Liver (tissue), 9 donors: ENCODE measurements around the gene INPP4B. TPM values are rescaled to one million over a fixed set of nuclear protein-coding genes. Genes with fewer than 3 reads are reported as not detected.

Source experiments
- DNase-seq: peaks from one replicate; pipeline ENCODE4 v3.0.0-alpha.2; 2017; ENCODE audit warnings: low spot score
- H3K27ac ChIP-seq, 2 donors: one replicate each; pipeline ENCODE4 v1.7.0; 2013; ENCODE audit warnings: inconsistent platforms in 2 of 2, low read length in 2 of 2, control low read depth in 1 of 2, low read depth in 1 of 2, mild to moderate bottlenecking in 1 of 2
- H3K27me3 ChIP-seq, 4 donors: one replicate each; pipeline versions ENCODE4 v1.6.1 to v1.7.0; 2013; ENCODE audit warnings: low read length in 3 of 4, inconsistent platforms in 1 of 4, mild to moderate bottlenecking in 1 of 4, moderate library complexity in 1 of 4; ENCODE audit not compliant: control insufficient read depth in 4 of 4, insufficient read depth in 4 of 4
- H3K36me3 ChIP-seq, 4 donors: one replicate each; pipeline versions ENCODE4 v1.6.1 to v1.7.0; 2013; ENCODE audit warnings: low read length in 3 of 4, mild to moderate bottlenecking in 3 of 4, low read depth in 1 of 4, moderate library complexity in 1 of 4; ENCODE audit not compliant: control insufficient read depth in 4 of 4, insufficient read depth in 3 of 4
- H3K4me1 ChIP-seq, 4 donors: one replicate each; pipeline versions ENCODE4 v1.6.1 to v1.7.0; 2013; ENCODE audit warnings: low read length in 3 of 4, mild to moderate bottlenecking in 3 of 4, moderate library complexity in 1 of 4; ENCODE audit not compliant: control insufficient read depth in 4 of 4, insufficient read depth in 4 of 4
- H3K4me3 ChIP-seq, 3 donors: one replicate each; pipeline versions ENCODE4 v1.6.1 to v1.7.0; 2013; ENCODE audit warnings: low read length in 3 of 3, control low read depth in 1 of 3, low read depth in 1 of 3, mild to moderate bottlenecking in 1 of 3
- H3K9ac ChIP-seq, 2 donors: one replicate each; pipeline ENCODE4 v1.7.0; 2013; ENCODE audit warnings: low read length in 2 of 2, mild to moderate bottlenecking in 2 of 2, moderate library complexity in 2 of 2, control low read depth in 1 of 2, low read depth in 1 of 2
- H3K9me3 ChIP-seq, 4 donors: one replicate each; pipeline versions ENCODE4 v1.6.1 to v1.7.0; 2013; ENCODE audit warnings: low read length in 3 of 4; ENCODE audit not compliant: control insufficient read depth in 4 of 4
- CTCF ChIP-seq: fragments of 150-350 bp; IDR thresholded peaks from 2 replicates; pipeline ENCODE4 v1.5.1; 2017; ENCODE audit warnings: improper control_type of control experiment, low read depth, low read length; ENCODE audit not compliant: missing input control
- EGR1 ChIP-seq, 2 donors: IDR thresholded peaks; 2 replicates each; pipeline ENCODE4 v1.6.1; 2016 to 2018; ENCODE audit warnings: antibody characterized with exemption in 2 of 2, low read depth in 2 of 2
- FOXA1 ChIP-seq: IDR thresholded peaks from 2 replicates; pipeline ENCODE4 v1.6.1; 2016; ENCODE audit warnings: antibody characterized with exemption
- FOXA2 ChIP-seq: IDR thresholded peaks from 2 replicates; pipeline ENCODE4 v1.6.1; 2016; ENCODE audit warnings: antibody characterized with exemption
- HNF4A ChIP-seq, 2 donors: conservative IDR thresholded peaks; 2 replicates each; pipeline ENCODE4 v1.6.1; 2016; ENCODE audit warnings: antibody characterized with exemption in 2 of 2, mild to moderate bottlenecking in 2 of 2
- HNF4G ChIP-seq: IDR thresholded peaks from 2 replicates; pipeline ENCODE4 v1.6.1; 2016; ENCODE audit warnings: antibody characterized with exemption
- JUND ChIP-seq, 2 donors: IDR thresholded peaks; 2 replicates each; pipeline ENCODE4 v1.6.1; 2016; ENCODE audit warnings: antibody characterized with exemption in 2 of 2
- NR2F2 ChIP-seq: IDR thresholded peaks from 2 replicates; pipeline ENCODE4 v1.6.1; 2016; ENCODE audit warnings: antibody characterized with exemption
- RAD21 ChIP-seq, 2 donors: IDR thresholded peaks; 2 replicates each; pipeline ENCODE4 v1.6.1; 2016; ENCODE audit warnings: antibody characterized with exemption in 2 of 2, mild to moderate bottlenecking in 2 of 2
- RXRA ChIP-seq, 2 donors: IDR thresholded peaks; 2 replicates each; pipeline ENCODE4 v1.6.1; 2017 to 2018; ENCODE audit warnings: antibody characterized with exemption in 2 of 2, mild to moderate bottlenecking in 1 of 2
- SP1 ChIP-seq: IDR thresholded peaks from 2 replicates; pipeline ENCODE4 v1.6.1; 2018; ENCODE audit warnings: antibody characterized with exemption, mild to moderate bottlenecking
- TAF1 ChIP-seq: conservative IDR thresholded peaks from 2 replicates; pipeline ENCODE4 v1.6.1; 2016; ENCODE audit warnings: antibody characterized with exemption, mild to moderate bottlenecking
- YY1 ChIP-seq: IDR thresholded peaks from 2 replicates; pipeline ENCODE4 v1.6.1; 2016; ENCODE audit warnings: antibody characterized with exemption, mild to moderate bottlenecking
- ZBTB33 ChIP-seq: IDR thresholded peaks from 2 replicates; pipeline ENCODE4 v1.6.1; 2016; ENCODE audit warnings: antibody characterized with exemption
- WGBS: extraction: QIAGEN DNeasy Blood & Tissue Kit; methylation state at CpG from one replicate; pipeline ENCODE4 v1.1.7; 2013; 5-methylcytosine and 5-hydroxymethylcytosine counted together
- polyA plus RNA-seq, 2 donors: library from polyadenylated mRNA; stranded (reverse) in 1 of 2; unstranded in 1 of 2; fragments of 200-250 nt in 1 of 2; fragments of >200 nt in 1 of 2; fragmentation: Nextera tagmentation in 1 of 2; extraction: Ambion mirVana in 1 of 2; gene quantifications; one replicate each; pipeline versions ENCODE4 v1.2.1 to v1.2.3, GENCODE V29; 2013 to 2015
- total RNA-seq, 2 donors: library from RNA; depleted of rRNA; stranded (reverse); fragments of >200 nt; gene quantifications; one replicate each; pipeline ENCODE4 v1.2.3, GENCODE V29; 2014
- TF ChIP-seq, protein P1 (sequence below): IDR thresholded peaks from 2 replicates; pipeline ENCODE4 v1.6.1; 2016; ENCODE audit warnings: antibody characterized with exemption
- TF ChIP-seq, protein P2 (sequence below): IDR thresholded peaks from 2 replicates; pipeline ENCODE4 v1.6.1; 2016; ENCODE audit warnings: antibody characterized with exemption, mild to moderate bottlenecking
- TF ChIP-seq, protein P3 (sequence below): IDR thresholded peaks from 2 replicates; pipeline ENCODE4 v1.6.1; 2016; ENCODE audit warnings: antibody characterized with exemption
- donor health status: healthy.
- donor health status: healthy.
- donor health status: healthy.
- donor health status: healthy.
- donor health status: healthy.

Gene INPP4B
- total and polyA plus RNA-seq, 4 donors: 0.43 to 2.8 (median 1.6) TPM

DNA sequence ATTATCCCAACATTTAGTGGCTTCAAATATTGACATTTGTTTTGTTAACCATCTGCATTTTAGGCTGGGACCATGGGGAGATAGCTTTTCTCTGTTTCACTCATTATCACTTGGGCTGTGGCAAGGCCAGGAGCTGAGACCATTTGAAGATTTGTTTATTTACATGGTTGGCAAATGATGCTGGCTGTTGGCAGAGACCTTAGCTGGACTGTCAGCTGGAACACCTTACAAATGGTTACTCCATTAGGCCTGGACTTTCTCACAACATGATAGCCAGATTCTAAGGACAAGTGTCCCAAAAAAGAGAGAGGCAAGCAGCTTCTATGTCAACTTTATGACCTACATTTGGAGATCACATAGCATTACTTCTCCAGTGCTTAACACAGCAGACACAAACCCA is 130.4 kb downstream of the INPP4B start:
- H3K9me3 ChIP-seq: no peaks in the 10 kb centered on the region
- no peak for TF ChIP-seq EGR1 (IDR thresholded peaks at IDR 0.05; ENCODE audit: low read depth in 2 of 2)
- no peak for TF ChIP-seq NR2F2
- TF ChIP-seq RAD21 (IDR thresholded peaks at IDR 0.05): no peak
- no peak for TF ChIP-seq YY1
- no peak for TF ChIP-seq HNF4G
- TF ChIP-seq, protein P1, sequence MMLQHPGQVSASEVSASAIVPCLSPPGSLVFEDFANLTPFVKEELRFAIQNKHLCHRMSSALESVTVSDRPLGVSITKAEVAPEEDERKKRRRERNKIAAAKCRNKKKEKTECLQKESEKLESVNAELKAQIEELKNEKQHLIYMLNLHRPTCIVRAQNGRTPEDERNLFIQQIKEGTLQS: no peak
- TF ChIP-seq FOXA2: no peak
- no peak for TF ChIP-seq HNF4A (conservative IDR thresholded peaks at IDR 0.05)
- no peak for TF ChIP-seq ZBTB33
- TF ChIP-seq RXRA (IDR thresholded peaks at IDR 0.05): no peak
- TF ChIP-seq FOXA1: no peak
- no peak for TF ChIP-seq TAF1
- TF ChIP-seq JUND (IDR thresholded peaks at IDR 0.05): no peak
- TF ChIP-seq, protein P2, sequence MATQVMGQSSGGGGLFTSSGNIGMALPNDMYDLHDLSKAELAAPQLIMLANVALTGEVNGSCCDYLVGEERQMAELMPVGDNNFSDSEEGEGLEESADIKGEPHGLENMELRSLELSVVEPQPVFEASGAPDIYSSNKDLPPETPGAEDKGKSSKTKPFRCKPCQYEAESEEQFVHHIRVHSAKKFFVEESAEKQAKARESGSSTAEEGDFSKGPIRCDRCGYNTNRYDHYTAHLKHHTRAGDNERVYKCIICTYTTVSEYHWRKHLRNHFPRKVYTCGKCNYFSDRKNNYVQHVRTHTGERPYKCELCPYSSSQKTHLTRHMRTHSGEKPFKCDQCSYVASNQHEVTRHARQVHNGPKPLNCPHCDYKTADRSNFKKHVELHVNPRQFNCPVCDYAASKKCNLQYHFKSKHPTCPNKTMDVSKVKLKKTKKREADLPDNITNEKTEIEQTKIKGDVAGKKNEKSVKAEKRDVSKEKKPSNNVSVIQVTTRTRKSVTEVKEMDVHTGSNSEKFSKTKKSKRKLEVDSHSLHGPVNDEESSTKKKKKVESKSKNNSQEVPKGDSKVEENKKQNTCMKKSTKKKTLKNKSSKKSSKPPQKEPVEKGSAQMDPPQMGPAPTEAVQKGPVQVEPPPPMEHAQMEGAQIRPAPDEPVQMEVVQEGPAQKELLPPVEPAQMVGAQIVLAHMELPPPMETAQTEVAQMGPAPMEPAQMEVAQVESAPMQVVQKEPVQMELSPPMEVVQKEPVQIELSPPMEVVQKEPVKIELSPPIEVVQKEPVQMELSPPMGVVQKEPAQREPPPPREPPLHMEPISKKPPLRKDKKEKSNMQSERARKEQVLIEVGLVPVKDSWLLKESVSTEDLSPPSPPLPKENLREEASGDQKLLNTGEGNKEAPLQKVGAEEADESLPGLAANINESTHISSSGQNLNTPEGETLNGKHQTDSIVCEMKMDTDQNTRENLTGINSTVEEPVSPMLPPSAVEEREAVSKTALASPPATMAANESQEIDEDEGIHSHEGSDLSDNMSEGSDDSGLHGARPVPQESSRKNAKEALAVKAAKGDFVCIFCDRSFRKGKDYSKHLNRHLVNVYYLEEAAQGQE: no peak
- H3K27ac ChIP-seq: no peak overlapping the region
- no peak for DNase-seq
- H3K27me3 ChIP-seq: no peaks in the 10 kb centered on the region
- no peak overlapping the region for H3K9ac ChIP-seq
- peaks cover 0 to 2% (median 0%) of the 10 kb centered on the region in 4 donors for H3K4me1 ChIP-seq
- H3K36me3 ChIP-seq: no peaks in the 10 kb centered on the region
- H3K4me3 ChIP-seq: no peak overlapping the region

- no peak for DNase-seq
- Histone ChIP-seq H3K27ac (no peak overlapping the region), H3K9me3 (no peaks in the 10 kb centered on the region), H3K4me3 (no peak overlapping the region), H3K27me3 (no peaks in the 10 kb centered on the region), H3K4me1 (peaks cover 0 to 2% (median 0%) of the 10 kb centered on the region in 4 donors), H3K9ac (no peak overlapping the region), H3K36me3 (no peaks in the 10 kb centered on the region)
- 94% methylated on average over 2 of the region's 2 CpGs for WGBS
- TF ChIP-seq RXRA (IDR thresholded peaks at IDR 0.05) (no peak), HNF4A (conservative IDR thresholded peaks at IDR 0.05) (no peak), JUND (IDR thresholded peaks at IDR 0.05) (no peak), ZBTB33 (no peak), RAD21 (IDR thresholded peaks at IDR 0.05) (no peak), FOXA2 (no peak), SP1 (no peak), HNF4G (no peak), CTCF (no peak), NR2F2 (no peak), EGR1 (IDR thresholded peaks at IDR 0.05; ENCODE audit: low read depth in 2 of 2) (no peak)
- TF ChIP-seq, protein P3, sequence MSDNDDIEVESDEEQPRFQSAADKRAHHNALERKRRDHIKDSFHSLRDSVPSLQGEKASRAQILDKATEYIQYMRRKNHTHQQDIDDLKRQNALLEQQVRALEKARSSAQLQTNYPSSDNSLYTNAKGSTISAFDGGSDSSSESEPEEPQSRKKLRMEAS: no peak
- TF ChIP-seq, protein P2: no peak
These were observed 132.6 kb downstream of the INPP4B start for GRCh38 chr4:142713282-142714030.
